ENCODE data around the gene FBN2. TPM values are rescaled to one million over a fixed set of nuclear protein-coding genes. Genes with fewer than 3 reads are reported as not detected.

FBN2 gene
- total RNA-seq, 1 experiment from 2014 or later: 0.22 TPM

- CTCF ChIA-PET: no interaction called here
- H3K9me3 ChIP-seq (ENCODE audit: insufficient read depth, low read depth): no peaks in the 10 kb centered on the region
- no peaks in the 10 kb centered on the region for H3K79me2 ChIP-seq (ENCODE audit: low read depth)
- H3K36me3 ChIP-seq (ENCODE audit: low read depth): no peaks in the 10 kb centered on the region
- peaks cover 9% of the 10 kb centered on the region; the same call in 1 of the 2 replicates for H3K27me3 ChIP-seq (ENCODE audit: insufficient read depth, low read depth)
- H4K20me1 ChIP-seq (ENCODE audit: insufficient read depth): no peaks in the 10 kb centered on the region
- H3K27ac ChIP-seq: no peak overlapping the region
- no TSS peak for BruUV-seq (replicated peaks)
- H2AFZ ChIP-seq: no peak overlapping the region
- DNase-seq: no peak
- intact Hi-C loops (cut with micrococcal nuclease; ENCODE audit: unreplicated experiment): no loop called here
- H3K4me1 ChIP-seq (replicated peaks; ENCODE audit: insufficient read depth): peaks cover 10% of the 10 kb centered on the region; the same call in 1 of the 2 replicates
- H3F3A ChIP-seq (ENCODE audit: insufficient read depth, low read depth): no peaks in the 10 kb centered on the region
- H3K4me3 ChIP-seq: no peak overlapping the region
- H3K9me2 ChIP-seq (ENCODE audit: insufficient read depth): no peaks in the 10 kb centered on the region
- no peak for TF ChIP-seq EZH2 (IDR thresholded peaks at IDR 0.05; ENCODE audit: low read depth)
- TF ChIP-seq, protein P1, sequence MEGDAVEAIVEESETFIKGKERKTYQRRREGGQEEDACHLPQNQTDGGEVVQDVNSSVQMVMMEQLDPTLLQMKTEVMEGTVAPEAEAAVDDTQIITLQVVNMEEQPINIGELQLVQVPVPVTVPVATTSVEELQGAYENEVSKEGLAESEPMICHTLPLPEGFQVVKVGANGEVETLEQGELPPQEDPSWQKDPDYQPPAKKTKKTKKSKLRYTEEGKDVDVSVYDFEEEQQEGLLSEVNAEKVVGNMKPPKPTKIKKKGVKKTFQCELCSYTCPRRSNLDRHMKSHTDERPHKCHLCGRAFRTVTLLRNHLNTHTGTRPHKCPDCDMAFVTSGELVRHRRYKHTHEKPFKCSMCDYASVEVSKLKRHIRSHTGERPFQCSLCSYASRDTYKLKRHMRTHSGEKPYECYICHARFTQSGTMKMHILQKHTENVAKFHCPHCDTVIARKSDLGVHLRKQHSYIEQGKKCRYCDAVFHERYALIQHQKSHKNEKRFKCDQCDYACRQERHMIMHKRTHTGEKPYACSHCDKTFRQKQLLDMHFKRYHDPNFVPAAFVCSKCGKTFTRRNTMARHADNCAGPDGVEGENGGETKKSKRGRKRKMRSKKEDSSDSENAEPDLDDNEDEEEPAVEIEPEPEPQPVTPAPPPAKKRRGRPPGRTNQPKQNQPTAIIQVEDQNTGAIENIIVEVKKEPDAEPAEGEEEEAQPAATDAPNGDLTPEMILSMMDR (conservative IDR thresholded peaks at IDR 0.05): no peak
- no peak overlapping the region for H3K4me2 ChIP-seq
- POLR2A ChIA-PET (ENCODE audit: unreplicated experiment): no interaction called here
Measured at GRCh38 chr5:128346038-128346437, 192.0 kb downstream of the FBN2 start.

GRCh38 chr5:128345247-128345646 lies 192.8 kb downstream of the FBN2 start:
- DNase-seq: no peak
- POLR2A ChIA-PET (ENCODE audit: unreplicated experiment): no interaction called here
- no peaks in the 10 kb centered on the region for H3K79me2 ChIP-seq (ENCODE audit: low read depth)
- TF ChIP-seq, protein P1 (conservative IDR thresholded peaks at IDR 0.05): no peak
- no peak for TF ChIP-seq EZH2 (IDR thresholded peaks at IDR 0.05; ENCODE audit: low read depth)
- H3K36me3 ChIP-seq (ENCODE audit: low read depth): no peaks in the 10 kb centered on the region
- no peak overlapping the region for H3K4me3 ChIP-seq
- no peaks in the 10 kb centered on the region for H3F3A ChIP-seq (ENCODE audit: insufficient read depth, low read depth)
- peaks cover 9% of the 10 kb centered on the region; the same call in 1 of the 2 replicates for H3K27me3 ChIP-seq (ENCODE audit: insufficient read depth, low read depth)
- H3K9me3 ChIP-seq (ENCODE audit: insufficient read depth, low read depth): no peaks in the 10 kb centered on the region
- no peaks in the 10 kb centered on the region for H3K9me2 ChIP-seq (ENCODE audit: insufficient read depth)
- CTCF ChIA-PET: no interaction called here
- intact Hi-C loops (cut with micrococcal nuclease; ENCODE audit: unreplicated experiment): no loop called here
- BruUV-seq (replicated peaks): no TSS peak
- H2AFZ ChIP-seq: no peak overlapping the region
- no peaks in the 10 kb centered on the region for H4K20me1 ChIP-seq (ENCODE audit: insufficient read depth)
- H3K4me1 ChIP-seq (replicated peaks; ENCODE audit: insufficient read depth): peaks cover 10% of the 10 kb centered on the region; the same call in 1 of the 2 replicates
- no peak overlapping the region for H3K4me2 ChIP-seq
- H3K27ac ChIP-seq: no peak overlapping the region

DNA sequence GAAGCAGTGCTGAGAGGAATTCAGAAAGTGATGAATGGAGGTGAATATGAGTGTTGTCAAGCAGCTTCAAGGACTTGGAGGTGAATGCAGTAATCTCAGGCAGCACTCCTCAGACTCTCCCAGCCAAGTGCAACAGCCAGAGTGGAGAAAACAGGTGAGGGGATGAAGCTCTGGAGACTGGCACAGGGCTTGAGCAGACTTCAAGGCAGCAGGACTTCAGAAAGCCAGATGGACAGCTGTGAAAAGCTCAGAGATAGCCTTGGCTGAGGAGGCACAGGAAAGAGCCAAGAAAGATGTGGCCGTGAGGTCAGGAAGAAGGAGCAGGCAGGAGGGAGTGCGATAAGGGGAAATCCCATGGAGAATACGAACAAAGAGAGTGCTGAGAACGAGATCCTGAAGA lies 194.9 kb downstream of the FBN2 start:
- Histone ChIP-seq H3K36me3 (ENCODE audit: low read depth) (no peaks in the 10 kb centered on the region), H3K4me1 (replicated peaks; ENCODE audit: insufficient read depth) (no peaks in the 10 kb centered on the region), H3K27me3 (ENCODE audit: insufficient read depth, low read depth) (peaks cover 9% of the 10 kb centered on the region; the same call in 1 of the 2 replicates), H3K79me2 (ENCODE audit: low read depth) (no peaks in the 10 kb centered on the region), H4K20me1 (ENCODE audit: insufficient read depth) (no peaks in the 10 kb centered on the region), H3K9me3 (ENCODE audit: insufficient read depth, low read depth) (no peaks in the 10 kb centered on the region), H3K9me2 (ENCODE audit: insufficient read depth) (no peaks in the 10 kb centered on the region), H3K4me2 (no peak overlapping the region), H3K27ac (no peak overlapping the region), H2AFZ (no peak overlapping the region), H3K4me3 (no peak overlapping the region), H3F3A (ENCODE audit: insufficient read depth, low read depth) (no peaks in the 10 kb centered on the region)
- ChIA-PET CTCF (no interaction called here), POLR2A (ENCODE audit: unreplicated experiment) (no interaction called here)
- intact Hi-C loops (cut with micrococcal nuclease; ENCODE audit: unreplicated experiment): no loop called here
- no peak for TF ChIP-seq EZH2 (IDR thresholded peaks at IDR 0.05; ENCODE audit: low read depth)
- TF ChIP-seq, protein P1 (conservative IDR thresholded peaks at IDR 0.05): no peak
- no peak for DNase-seq
- no TSS peak for BruUV-seq (replicated peaks)
